Uterus (tissue), 4 donors: ENCODE measurements around the gene FGD6. TPM values are rescaled to one million over a fixed set of nuclear protein-coding genes. Genes with fewer than 3 reads are reported as not detected.

Source experiments
- DNase-seq, 2 donors: peaks; one replicate each; pipeline ENCODE4 v3.0.0-alpha.2; 2019 to 2020
- H3K27ac ChIP-seq, 2 donors: fragments of 200-600 bp; sonication (generic); 1 replicate in 1 of 2; 2 replicates in 1 of 2; pipeline ENCODE4 v1.5.1; 2016 to 2018
- H3K27me3 ChIP-seq, 2 donors: fragments of 200-600 bp; sonication (generic); one replicate each; pipeline ENCODE4 v1.5.1; 2018 to 2019; ENCODE audit warnings: control low read depth in 1 of 2
- H3K36me3 ChIP-seq, 2 donors: fragments of 200-600 bp; sonication (generic); one replicate each; pipeline ENCODE4 v1.5.1; 2019; ENCODE audit warnings: control low read depth in 1 of 2
- H3K4me1 ChIP-seq, 2 donors: fragments of 200-600 bp; sonication (generic); one replicate each; pipeline ENCODE4 v1.5.1; 2018 to 2019; ENCODE audit warnings: control low read depth in 1 of 2
- H3K4me3 ChIP-seq, 2 donors: fragments of 200-600 bp; sonication (generic); 1 replicate in 1 of 2; 2 replicates in 1 of 2; pipeline ENCODE4 v1.5.1; 2018 to 2019; ENCODE audit warnings: mild to moderate bottlenecking in 1 of 2
- H3K9me3 ChIP-seq, 2 donors: fragments of 200-600 bp; sonication (generic); one replicate each; pipeline ENCODE4 v1.5.1; 2019; ENCODE audit warnings: control low read depth in 1 of 2
- POLR2A ChIP-seq, 2 donors: fragments of 450-650 bp; IDR thresholded peaks; one replicate each; pipeline ENCODE4 v1.6.1; 2016; ENCODE audit warnings: antibody characterized with exemption in 2 of 2, mild to moderate bottlenecking in 1 of 2, moderate library complexity in 1 of 2
- intact Hi-C: fragments of 100-400 bp; cut with DNase I; formaldehyde crosslinking; loops from one replicate; pipeline ENCODE4 v1.15.1; 2023; ENCODE audit warnings: low total_unique reads
- total RNA-seq, 4 donors: library from RNA; depleted of rRNA in 3 of 4; stranded (reverse); fragments of >200 nt in 3 of 4; gene quantifications; one replicate each; pipeline versions ENCODE4 v1.1.0 to v1.2.4, GENCODE V29; 2014 to 2023
- TF ChIP-seq, protein P1 (sequence below), 4 experiments: fragments of 200-600 bp in 2 of 4; fragments of 450-650 bp in 2 of 4; sonication (generic) in 2 of 4; IDR thresholded peaks; one replicate each; pipeline ENCODE4 v1.5.1; 2016 to 2019; ENCODE audit warnings: antibody characterized with exemption in 4 of 4, mild to moderate bottlenecking in 2 of 4, moderate library complexity in 1 of 4
- donor health status: DM: yes; HTN: yes; CAD: no.

Gene FGD6
- total RNA-seq, 4 donors from 2014 or later: 7.6 to 25.3 (median 15.1) TPM

DNA sequence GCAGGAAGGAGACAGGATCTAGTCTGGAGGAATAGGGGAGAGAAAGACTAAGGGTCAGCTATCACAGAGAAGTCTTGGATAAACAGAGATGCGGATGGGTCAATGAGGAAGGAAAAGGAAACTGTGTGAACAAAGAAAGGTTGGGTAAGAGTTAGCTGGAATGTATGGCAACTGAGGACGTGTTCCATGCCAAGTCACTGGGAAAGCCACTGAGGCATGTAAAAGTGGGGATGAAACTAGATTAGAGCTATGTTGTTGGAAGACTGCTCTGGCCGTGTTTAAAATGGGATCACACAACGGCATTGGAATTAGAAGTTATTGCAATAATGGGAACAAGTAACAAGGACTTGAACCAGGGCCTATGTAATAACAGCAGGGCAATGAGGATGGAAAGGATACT is 139.9 kb downstream of the FGD6 start:
- no peak for DNase-seq
- Histone ChIP-seq H3K36me3 (no peaks in the 10 kb centered on the region), H3K27me3 (no peaks in the 10 kb centered on the region), H3K27ac (no peak overlapping the region), H3K4me1 (no peaks in the 10 kb centered on the region), H3K4me3 (no peak overlapping the region), H3K9me3 (no peaks in the 10 kb centered on the region)
- TF ChIP-seq, protein P1, sequence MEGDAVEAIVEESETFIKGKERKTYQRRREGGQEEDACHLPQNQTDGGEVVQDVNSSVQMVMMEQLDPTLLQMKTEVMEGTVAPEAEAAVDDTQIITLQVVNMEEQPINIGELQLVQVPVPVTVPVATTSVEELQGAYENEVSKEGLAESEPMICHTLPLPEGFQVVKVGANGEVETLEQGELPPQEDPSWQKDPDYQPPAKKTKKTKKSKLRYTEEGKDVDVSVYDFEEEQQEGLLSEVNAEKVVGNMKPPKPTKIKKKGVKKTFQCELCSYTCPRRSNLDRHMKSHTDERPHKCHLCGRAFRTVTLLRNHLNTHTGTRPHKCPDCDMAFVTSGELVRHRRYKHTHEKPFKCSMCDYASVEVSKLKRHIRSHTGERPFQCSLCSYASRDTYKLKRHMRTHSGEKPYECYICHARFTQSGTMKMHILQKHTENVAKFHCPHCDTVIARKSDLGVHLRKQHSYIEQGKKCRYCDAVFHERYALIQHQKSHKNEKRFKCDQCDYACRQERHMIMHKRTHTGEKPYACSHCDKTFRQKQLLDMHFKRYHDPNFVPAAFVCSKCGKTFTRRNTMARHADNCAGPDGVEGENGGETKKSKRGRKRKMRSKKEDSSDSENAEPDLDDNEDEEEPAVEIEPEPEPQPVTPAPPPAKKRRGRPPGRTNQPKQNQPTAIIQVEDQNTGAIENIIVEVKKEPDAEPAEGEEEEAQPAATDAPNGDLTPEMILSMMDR (IDR thresholded peaks at IDR 0.05): no peak
- TF ChIP-seq POLR2A (IDR thresholded peaks at IDR 0.05): no peak
- intact Hi-C loops: no loop called here

DNA sequence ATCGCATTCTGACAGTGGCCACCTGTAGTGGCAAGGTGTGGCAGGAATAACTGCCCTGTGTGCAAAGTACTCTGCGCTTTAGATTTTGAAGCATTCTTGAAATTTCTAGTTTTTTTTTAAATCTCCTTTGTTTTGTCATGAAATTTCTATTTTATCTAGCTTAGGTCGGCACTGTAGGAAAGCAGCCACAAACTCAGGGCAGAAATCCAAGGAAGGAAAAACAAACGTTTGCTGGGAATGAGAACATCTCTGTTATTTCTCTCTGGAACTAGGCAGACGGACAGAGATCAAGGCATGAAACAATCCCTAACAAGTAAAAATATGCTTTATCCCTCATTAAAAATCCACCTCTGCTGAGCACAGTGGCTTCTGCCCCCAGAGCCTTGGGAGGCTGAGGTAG is 142.5 kb downstream of the FGD6 start:
- no peak overlapping the region for H3K4me3 ChIP-seq
- peak overlapping the region; percentile 51 to 92 for H3K27ac ChIP-seq
- H3K36me3 ChIP-seq: no peaks in the 10 kb centered on the region
- intact Hi-C loops: no loop called here
- H3K9me3 ChIP-seq: no peaks in the 10 kb centered on the region
- no peak for DNase-seq
- TF ChIP-seq, protein P1 (IDR thresholded peaks at IDR 0.05): no peak
- no peak for TF ChIP-seq POLR2A (IDR thresholded peaks at IDR 0.05)
- H3K4me1 ChIP-seq: no peaks in the 10 kb centered on the region
- H3K27me3 ChIP-seq: no peaks in the 10 kb centered on the region

DNA sequence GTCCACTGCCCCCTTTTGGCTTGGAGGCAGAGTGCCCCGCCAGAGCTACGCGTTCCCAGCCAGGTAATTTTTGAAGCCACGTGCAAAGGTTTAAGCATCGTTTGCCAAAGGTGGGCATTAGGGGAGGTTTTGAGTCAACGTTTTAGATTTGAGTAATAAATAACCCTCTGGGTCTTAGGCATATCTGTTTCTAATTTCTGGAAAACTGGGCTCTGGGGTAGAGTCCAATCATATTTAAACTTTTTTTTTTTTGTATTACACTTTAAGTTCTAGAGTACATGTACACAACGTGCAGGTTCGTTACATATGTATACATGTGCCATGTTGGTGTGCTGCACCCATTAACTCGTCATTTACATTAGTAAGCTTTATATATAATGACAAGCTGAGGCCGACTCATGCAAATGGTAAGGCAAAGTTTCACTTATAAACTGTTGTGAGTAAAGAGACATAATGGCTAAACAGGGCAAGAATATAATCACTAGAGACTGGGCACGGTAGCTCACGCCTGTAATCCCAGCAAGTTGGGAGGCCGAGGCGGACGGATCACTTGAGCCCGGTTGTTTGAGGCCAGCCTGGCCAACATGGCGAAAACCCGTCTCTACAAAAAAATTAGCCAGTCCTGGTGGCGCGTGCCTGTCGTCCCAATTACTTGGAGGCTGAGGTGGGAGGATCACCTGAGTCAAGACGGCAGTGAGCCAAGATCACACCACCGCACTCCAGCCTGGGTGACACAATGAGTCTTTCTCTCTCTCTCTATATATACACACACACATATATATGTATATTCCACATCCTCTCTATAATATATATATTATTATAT is 143.4 kb downstream of the FGD6 start:
- H3K9me3 ChIP-seq: no peaks in the 10 kb centered on the region
- H3K27me3 ChIP-seq: no peaks in the 10 kb centered on the region

DNA sequence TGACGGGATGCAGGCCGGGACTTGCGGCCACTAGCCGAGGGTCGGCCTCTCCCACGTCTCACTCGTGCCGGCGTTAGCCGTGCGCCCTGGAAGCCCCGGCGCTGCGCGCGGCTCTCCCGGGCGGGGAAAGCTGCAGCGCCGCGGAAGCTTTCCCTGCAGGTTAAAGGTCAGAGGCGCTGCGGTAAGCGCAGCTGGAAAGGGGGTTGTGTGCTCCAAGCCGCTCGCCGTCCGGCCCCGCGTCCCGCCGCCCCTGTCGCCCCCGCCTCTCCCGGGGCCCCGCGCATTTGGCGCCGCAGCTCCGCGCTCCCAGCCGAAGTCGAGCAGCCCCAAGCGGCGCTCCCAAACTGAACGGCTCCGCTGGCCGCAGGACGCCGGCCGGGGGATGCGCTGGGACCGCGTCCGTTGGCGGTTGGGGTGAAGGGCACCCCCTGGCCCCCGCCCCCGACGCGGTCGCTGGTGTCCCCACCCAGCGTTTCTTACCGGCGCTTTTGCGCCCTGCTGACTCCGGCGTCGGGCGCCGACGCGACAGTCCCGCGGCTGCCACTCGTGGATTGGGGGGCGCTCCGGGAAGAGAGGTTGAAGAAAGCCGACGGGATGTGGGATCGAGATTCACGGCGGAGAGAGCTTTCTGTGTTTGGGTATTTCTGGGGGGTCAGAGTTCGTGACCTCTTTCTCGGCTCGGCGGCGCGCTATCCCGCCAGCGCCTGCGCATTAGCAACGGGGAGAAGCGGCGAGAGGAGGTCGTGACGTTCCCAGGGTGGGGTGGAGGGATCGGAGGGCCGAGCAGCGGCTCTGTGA is 144.2 kb downstream of the FGD6 start, which contains the start of gene NR2C1:
NR2C1 (minus strand) TSS at position 719 of the 798 bp plus-strand sequence. CDS start 6,234 bp downstream, outside the sequence.
- peak within 1 kb of the TSS; percentile 91 to 92 for H3K27ac ChIP-seq
- H3K4me3 ChIP-seq: peak within 1 kb of the TSS; percentile 74 to 75
- peak in 1 of 2 donors; percentile 16 for TF ChIP-seq POLR2A (IDR thresholded peaks at IDR 0.05)
- TF ChIP-seq, protein P1 (IDR thresholded peaks at IDR 0.05): peak in 1 of 4 experiments; percentile 92
- no peaks in the 10 kb centered on the region for H3K36me3 ChIP-seq
- intact Hi-C loops: no loop called here
- no peaks in the 10 kb centered on the region for H3K4me1 ChIP-seq
- no peaks in the 10 kb centered on the region for H3K27me3 ChIP-seq
- DNase-seq: peak; percentile 92 to 94
- no peaks in the 10 kb centered on the region for H3K9me3 ChIP-seq

More for the DNA sequence above, 143.4 kb downstream of the FGD6 start:
- Histone ChIP-seq H3K4me3 (peak overlapping the region; percentile 74 to 75), H3K27ac (peak overlapping the region; percentile 91 to 92), H3K36me3 (no peaks in the 10 kb centered on the region), H3K4me1 (no peaks in the 10 kb centered on the region)
- DNase-seq: no peak
- TF ChIP-seq, protein P1 (IDR thresholded peaks at IDR 0.05): peak in 3 of 4 experiments; percentile 86 to 91 (median 89)
- no peak for TF ChIP-seq POLR2A (IDR thresholded peaks at IDR 0.05)
- intact Hi-C loops: no loop called here
